Measurements from ENCODE around the gene ADAMTS14. TPM values are rescaled to one million over a fixed set of nuclear protein-coding genes. Genes with fewer than 3 reads are reported as not detected.

Gene ADAMTS14
- total and polyA plus RNA-seq, 8 donors, result 2.4 to 10.0 (median 6.6) TPM

- H3K4me1 ChIP-seq, result no peaks in the 10 kb centered on the region
- DNase-seq (no peak), ATAC-seq (no peak)
- no peaks in the 10 kb centered on the region for H3K36me3 ChIP-seq
- no peaks in the 10 kb centered on the region for H3K27me3 ChIP-seq
- H3K9me3 ChIP-seq, result no peaks in the 10 kb centered on the region
- intact Hi-C loops (cut with DNase I), result no loop called here
- TF ChIP-seq CTCF (IDR thresholded peaks at IDR 0.05), result no peak
- no peak overlapping the region for H3K27ac ChIP-seq
- H3K4me3 ChIP-seq, result no peak overlapping the region
These were observed 60.7 kb downstream of the ADAMTS14 start for GRCh38 chr10:70733051-70733450.

- Histone ChIP-seq H3K9me3 (no peaks in the 10 kb centered on the region), H3K27ac (no peak overlapping the region), H3K36me3 (no peaks in the 10 kb centered on the region), H3K4me1 (no peaks in the 10 kb centered on the region), H3K27me3 (no peaks in the 10 kb centered on the region), H3K4me3 (no peak overlapping the region)
- no peak for TF ChIP-seq CTCF (IDR thresholded peaks at IDR 0.05)
- ATAC-seq, result no peak
- DNase-seq, result no peak
- intact Hi-C loops (cut with DNase I), result no loop called here
These were observed 62.9 kb downstream of the ADAMTS14 start for GRCh38 chr10:70735161-70735560.

- Histone ChIP-seq H3K9me3 (no peaks in the 10 kb centered on the region), H3K27me3 (no peaks in the 10 kb centered on the region), H3K4me3 (no peak overlapping the region), H3K4me1 (no peaks in the 10 kb centered on the region), H3K27ac (no peak overlapping the region), H3K36me3 (no peaks in the 10 kb centered on the region)
- intact Hi-C loops (cut with DNase I), result no loop called here
- ATAC-seq (no peak), DNase-seq (no peak)
- no peak for TF ChIP-seq CTCF (IDR thresholded peaks at IDR 0.05)
These were observed 64.2 kb downstream of the ADAMTS14 start for GRCh38 chr10:70736525-70736924.

GRCh38 chr10:70737250-70737649 lies 64.9 kb downstream of the ADAMTS14 start:
- H3K27ac ChIP-seq, result no peak overlapping the region
- H3K27me3 ChIP-seq, result no peaks in the 10 kb centered on the region
- H3K4me3 ChIP-seq, result no peak overlapping the region
- H3K36me3 ChIP-seq, result no peaks in the 10 kb centered on the region
- TF ChIP-seq CTCF (IDR thresholded peaks at IDR 0.05), result no peak
- ATAC-seq, result no peak
- intact Hi-C loops (cut with DNase I), result no loop called here
- peaks cover 0 to 6% of the 10 kb centered on the region in 2 donors for H3K4me1 ChIP-seq
- DNase-seq, result no peak
- H3K9me3 ChIP-seq, result no peaks in the 10 kb centered on the region

GRCh38 chr10:70738006-70738760 lies 65.9 kb downstream of the ADAMTS14 start:
- no peak overlapping the region for H3K27ac ChIP-seq

More at GRCh38 chr10:70738006-70738760, 65.9 kb downstream of the ADAMTS14 start:
- no peaks in the 10 kb centered on the region for H3K36me3 ChIP-seq
- no peak overlapping the region for H3K4me3 ChIP-seq
- ATAC-seq (no peak), DNase-seq (no peak)
- intact Hi-C loops (cut with DNase I), result no loop called here
- no peak for TF ChIP-seq CTCF (IDR thresholded peaks at IDR 0.05)
- H3K4me1 ChIP-seq, result peaks cover 9 to 15% of the 10 kb centered on the region in 2 donors
- no peaks in the 10 kb centered on the region for H3K27me3 ChIP-seq
- no peaks in the 10 kb centered on the region for H3K9me3 ChIP-seq
